Left lung (tissue), 10 donors: Measurements from ENCODE around the gene VTA1. TPM values are rescaled to one million over a fixed set of nuclear protein-coding genes. Genes with fewer than 3 reads are reported as not detected.

Source experiments
- ATAC-seq: fragments of 200-7000 bp; cut with Tn5 transposase; one replicate; pipeline ENCODE4 v1.9.1; 2020; ENCODE audit warnings: moderate library complexity
- DNase-seq, 4 donors: peaks; one replicate each; pipeline ENCODE4 v3.0.0-alpha.2; 2013 to 2020
- H3K27ac ChIP-seq, 2 donors: fragments of 200-600 bp; sonication (generic) in 1 of 2; one replicate each; pipeline versions ENCODE4 v1.5.0 to v1.8.0; 2020 to 2021
- H3K27me3 ChIP-seq, 2 donors: fragments of 200-600 bp; sonication (generic) in 1 of 2; one replicate each; pipeline versions ENCODE4 v1.5.0 to v1.8.0; 2020 to 2021
- H3K36me3 ChIP-seq, 2 donors: fragments of 200-600 bp; sonication (generic) in 1 of 2; one replicate each; pipeline versions ENCODE4 v1.5.0 to v1.8.0; 2020 to 2021
- H3K4me1 ChIP-seq, 2 donors: fragments of 200-600 bp; one replicate each; pipeline ENCODE4 v1.8.0; 2021
- H3K4me3 ChIP-seq, 2 donors: fragments of 200-600 bp; sonication (generic) in 1 of 2; one replicate each; pipeline versions ENCODE4 v1.5.0 to v1.8.0; 2020 to 2021; ENCODE audit warnings: mild to moderate bottlenecking in 1 of 2
- H3K9me3 ChIP-seq, 2 donors: fragments of 200-600 bp; sonication (generic) in 1 of 2; one replicate each; pipeline versions ENCODE4 v1.5.0 to v1.8.0; 2020 to 2021
- intact Hi-C, 2 donors: fragments of 100-400 bp; cut with DNase I; formaldehyde crosslinking; loops; one replicate each; pipeline versions ENCODE4 v1.11.2 to v1.14.2; 2022
- polyA plus RNA-seq, 6 donors: library from polyadenylated mRNA; unstranded; fragments of 120-200 nt; gene quantifications; one replicate each; pipeline ENCODE4 v1.2.1, GENCODE V29; 2013; ENCODE audit not compliant: insufficient read length in 6 of 6
- total RNA-seq, 2 donors: library from RNA; stranded (reverse); fragmentation: NEBNext Ultra II Directional; extraction: Animal tissue kit (Norgen Biotek cat#: 25700); gene quantifications; one replicate each; pipeline ENCODE4 v1.2.1, GENCODE V29; 2021
- TF ChIP-seq, protein P1 (sequence below), 2 donors: fragments of 200-600 bp; sonication (generic) in 1 of 2; IDR thresholded peaks; one replicate each; pipeline versions ENCODE4 v1.5.0 to v1.8.0; 2021; ENCODE audit warnings: antibody characterized with exemption in 2 of 2
- donor health status: DM: no; HTN: yes; CAD: no.
- donor health status: DM: no; HTN: no; CAD: no.

The VTA1 gene
- total and polyA plus RNA-seq, 8 donors = 33.2 to 73.5 (median 66.5) TPM

DNA sequence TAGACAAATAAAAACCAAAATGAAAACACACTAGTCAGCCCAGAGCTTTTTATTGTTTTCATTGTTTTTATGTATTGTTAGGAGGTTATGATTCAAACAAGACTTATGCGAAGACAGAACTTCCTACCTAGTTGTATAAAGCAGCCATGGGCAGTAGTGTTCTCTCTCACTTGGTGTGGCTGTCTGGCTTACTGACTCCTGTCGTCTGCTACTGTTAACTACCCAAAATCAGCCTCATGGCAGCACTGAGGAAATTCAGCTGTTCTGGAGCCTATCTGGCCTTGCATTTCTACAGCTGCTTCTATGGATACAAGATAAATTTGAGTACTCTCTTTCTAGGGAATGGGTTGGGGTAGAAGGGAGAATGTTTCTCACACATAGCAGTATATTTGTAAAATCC is 20.4 kb downstream of the VTA1 start:
- Histone ChIP-seq H3K36me3 (peaks cover 0 to 54% of the 10 kb centered on the region in 2 donors), H3K4me1 (peaks cover 0 to 7% of the 10 kb centered on the region in 2 donors), H3K27me3 (no peaks in the 10 kb centered on the region), H3K27ac (no peak overlapping the region), H3K9me3 (no peaks in the 10 kb centered on the region), H3K4me3 (no peak overlapping the region)
- TF ChIP-seq, protein P1, sequence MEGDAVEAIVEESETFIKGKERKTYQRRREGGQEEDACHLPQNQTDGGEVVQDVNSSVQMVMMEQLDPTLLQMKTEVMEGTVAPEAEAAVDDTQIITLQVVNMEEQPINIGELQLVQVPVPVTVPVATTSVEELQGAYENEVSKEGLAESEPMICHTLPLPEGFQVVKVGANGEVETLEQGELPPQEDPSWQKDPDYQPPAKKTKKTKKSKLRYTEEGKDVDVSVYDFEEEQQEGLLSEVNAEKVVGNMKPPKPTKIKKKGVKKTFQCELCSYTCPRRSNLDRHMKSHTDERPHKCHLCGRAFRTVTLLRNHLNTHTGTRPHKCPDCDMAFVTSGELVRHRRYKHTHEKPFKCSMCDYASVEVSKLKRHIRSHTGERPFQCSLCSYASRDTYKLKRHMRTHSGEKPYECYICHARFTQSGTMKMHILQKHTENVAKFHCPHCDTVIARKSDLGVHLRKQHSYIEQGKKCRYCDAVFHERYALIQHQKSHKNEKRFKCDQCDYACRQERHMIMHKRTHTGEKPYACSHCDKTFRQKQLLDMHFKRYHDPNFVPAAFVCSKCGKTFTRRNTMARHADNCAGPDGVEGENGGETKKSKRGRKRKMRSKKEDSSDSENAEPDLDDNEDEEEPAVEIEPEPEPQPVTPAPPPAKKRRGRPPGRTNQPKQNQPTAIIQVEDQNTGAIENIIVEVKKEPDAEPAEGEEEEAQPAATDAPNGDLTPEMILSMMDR (IDR thresholded peaks at IDR 0.05) = no peak
- intact Hi-C loops = no loop called here
- ATAC-seq (no peak), DNase-seq (peak in 1 of 4 donors; percentile 33)

DNA sequence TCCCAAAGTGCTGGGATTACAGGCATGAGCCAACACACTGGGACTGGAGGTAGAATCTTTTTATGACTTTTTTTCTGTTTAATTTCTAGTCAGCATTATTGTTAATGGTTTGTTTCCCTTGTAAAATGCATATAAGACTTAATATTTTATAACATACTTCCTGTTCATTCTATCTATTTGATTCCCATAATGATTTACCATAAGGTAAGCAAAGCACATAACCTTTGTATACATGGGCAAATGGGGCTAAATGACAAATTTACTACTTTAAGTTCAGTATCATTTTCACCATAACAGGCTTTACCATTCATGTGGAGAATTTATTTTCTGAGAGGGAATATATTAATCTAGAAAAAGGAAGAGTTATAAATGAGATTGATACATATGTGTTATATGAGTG is 24.3 kb downstream of the VTA1 start:
- H3K36me3 ChIP-seq = peaks cover 0 to 76% of the 10 kb centered on the region in 2 donors
- H3K27me3 ChIP-seq = no peaks in the 10 kb centered on the region
- H3K4me3 ChIP-seq = no peak overlapping the region
- no peak for ATAC-seq
- no peaks in the 10 kb centered on the region for H3K4me1 ChIP-seq
- no peak for DNase-seq
- no peak overlapping the region for H3K27ac ChIP-seq
- intact Hi-C loops = no loop called here
- TF ChIP-seq, protein P1 (IDR thresholded peaks at IDR 0.05) = no peak
- H3K9me3 ChIP-seq = no peaks in the 10 kb centered on the region

DNA sequence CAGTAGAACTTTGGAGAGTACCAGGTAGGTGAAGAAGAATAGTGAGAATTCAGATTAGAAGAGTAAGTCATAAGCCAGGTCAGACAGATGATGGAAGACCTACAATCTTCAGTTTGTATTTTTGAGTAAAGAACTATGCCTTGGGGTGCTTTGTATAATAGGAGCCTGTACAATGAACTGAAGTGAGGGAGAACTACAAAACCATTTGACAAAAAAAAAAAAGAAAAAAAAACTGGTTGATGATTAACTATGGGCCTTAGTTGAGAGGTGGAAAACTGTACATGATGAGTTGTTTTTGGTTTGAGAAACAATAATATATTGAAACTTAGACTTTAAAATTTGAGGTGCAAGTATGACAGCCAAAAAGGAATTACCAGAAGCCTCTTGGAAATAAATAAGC is 25.7 kb downstream of the VTA1 start:
- H3K4me1 ChIP-seq = no peaks in the 10 kb centered on the region
- H3K27me3 ChIP-seq = no peaks in the 10 kb centered on the region
- H3K4me3 ChIP-seq = no peak overlapping the region
- no peak for ATAC-seq
- H3K36me3 ChIP-seq = peaks cover 0 to 68% of the 10 kb centered on the region in 2 donors
- H3K9me3 ChIP-seq = peaks cover 0 to 6% of the 10 kb centered on the region in 2 donors
- TF ChIP-seq, protein P1 (IDR thresholded peaks at IDR 0.05) = no peak
- DNase-seq = no peak
- intact Hi-C loops = no loop called here
- no peak overlapping the region for H3K27ac ChIP-seq

DNA sequence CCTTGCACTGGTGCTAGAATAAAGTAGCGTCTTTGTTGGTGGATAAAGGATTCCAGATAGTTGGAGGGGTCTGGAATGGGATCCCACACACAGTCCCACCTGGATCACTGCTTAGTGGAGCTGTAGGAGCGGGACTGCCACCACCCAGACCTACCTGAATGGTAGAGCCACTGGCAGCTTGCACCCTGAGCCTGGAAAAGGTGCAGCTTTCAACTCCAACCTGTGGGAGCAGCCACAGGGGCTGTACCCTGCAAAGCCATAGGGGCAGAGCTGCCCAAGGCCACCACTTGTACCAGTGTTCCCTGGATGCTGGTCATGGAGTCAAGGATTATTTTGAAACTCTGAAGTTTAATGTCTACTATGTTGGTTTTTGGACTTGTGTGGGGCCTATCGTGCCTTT is 26.9 kb downstream of the VTA1 start:
- Histone ChIP-seq H3K9me3 (peaks cover 0 to 13% of the 10 kb centered on the region in 2 donors), H3K27me3 (no peaks in the 10 kb centered on the region), H3K4me1 (no peaks in the 10 kb centered on the region), H3K4me3 (no peak overlapping the region), H3K27ac (no peak overlapping the region), H3K36me3 (peaks cover 0 to 70% of the 10 kb centered on the region in 2 donors)
- DNase-seq (no peak), ATAC-seq (no peak)
- intact Hi-C loops = no loop called here
- TF ChIP-seq, protein P1 (IDR thresholded peaks at IDR 0.05) = no peak

DNA sequence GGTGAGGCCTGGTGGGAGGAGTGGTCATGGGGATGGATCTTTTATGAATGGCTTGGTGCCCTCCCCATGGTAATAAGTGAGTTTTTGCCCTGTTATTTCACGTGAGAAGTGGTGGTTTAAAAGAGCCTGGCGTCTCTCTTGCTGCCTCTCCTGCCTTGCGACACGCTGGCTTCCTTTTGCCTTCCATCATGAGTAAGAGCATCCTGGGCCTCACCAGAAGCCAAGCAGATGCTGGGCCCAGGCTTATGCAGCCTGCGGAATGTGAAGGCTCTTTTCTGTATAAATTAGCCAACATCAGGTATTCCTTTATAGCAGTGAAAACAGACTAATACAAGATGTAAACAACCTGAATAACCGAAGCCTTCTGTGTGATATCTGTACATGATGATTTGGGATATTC is 27.6 kb downstream of the VTA1 start:
- no peak for ATAC-seq
- no peak for DNase-seq
- no peaks in the 10 kb centered on the region for H3K4me1 ChIP-seq
- no peak overlapping the region for H3K27ac ChIP-seq
- no peaks in the 10 kb centered on the region for H3K27me3 ChIP-seq
- intact Hi-C loops = no loop called here
- H3K9me3 ChIP-seq = peaks cover 0 to 13% of the 10 kb centered on the region in 2 donors
- H3K36me3 ChIP-seq = peaks cover 0 to 66% of the 10 kb centered on the region in 2 donors
- TF ChIP-seq, protein P1 (IDR thresholded peaks at IDR 0.05) = no peak
- H3K4me3 ChIP-seq = no peak overlapping the region
